Neutrophil (primary cell): ENCODE results near the gene CCL27.

Source experiments
- H3K27ac ChIP-seq: fragments of 200-600 bp; sonication (generic); 2 replicates; pipeline ENCODE4 v1.5.1; 2016; ENCODE audit warnings: mild to moderate bottlenecking, moderate library complexity
- H3K27me3 ChIP-seq: fragments of 200-600 bp; sonication (generic); 2 replicates; pipeline ENCODE4 v1.6.0; 2016; ENCODE audit warnings: mild to moderate bottlenecking
- H3K36me3 ChIP-seq: fragments of 200-600 bp; sonication (generic); 2 replicates; pipeline ENCODE4 v1.5.1; 2017
- H3K4me1 ChIP-seq, 2 experiments: fragments of 200-600 bp in 1 of 2; sonication (generic) in 1 of 2; 1 replicate in 1 of 2; 2 replicates in 1 of 2; pipeline versions ENCODE4 v1.5.1 to v1.6.1; 2013 to 2016; ENCODE audit warnings: low read depth in 1 of 2, low read length in 1 of 2, mild to moderate bottlenecking in 1 of 2, moderate library complexity in 1 of 2; ENCODE audit not compliant: control insufficient read depth in 1 of 2, insufficient read depth in 1 of 2
- H3K4me3 ChIP-seq, 2 experiments: fragments of 200-600 bp in 1 of 2; sonication (generic) in 1 of 2; 1 replicate in 1 of 2; 2 replicates in 1 of 2; pipeline ENCODE4 v1.5.1; 2013 to 2016; ENCODE audit warnings: low read depth in 1 of 2, low read length in 1 of 2, mild to moderate bottlenecking in 1 of 2, moderate library complexity in 1 of 2
- H3K9me3 ChIP-seq: fragments of 200-600 bp; sonication (generic); 2 replicates; pipeline ENCODE4 v1.5.1; 2016
- CTCF ChIP-seq: fragments of 200-600 bp; sonication (generic); IDR thresholded peaks from 2 replicates; pipeline ENCODE4 v1.5.1; 2016; ENCODE audit warnings: antibody characterized with exemption

CCL27 gene

GRCh38 chr9:34651876-34652601, 10.4 kb downstream of the CCL27 start, which contains the start of gene IL11RA:
TSS of gene IL11RA (plus strand) at chr9:34652185. CDS start at chr9:34655218, 3,033 bp downstream.
- peaks cover 13 to 19% of the 10 kb centered on the region in 2 experiments for H3K4me1 ChIP-seq
- H3K4me3 ChIP-seq: peak within 1 kb of the TSS in 1 of 2 experiments; percentile 27

GRCh38 chr9:34651321-34651720, 11.1 kb downstream of the CCL27 start:
- Histone ChIP-seq H3K4me3 (no peak overlapping the region), H3K4me1 (peaks cover 18 to 25% of the 10 kb centered on the region in 2 experiments), H3K27me3 (peaks cover 13% of the 10 kb centered on the region), H3K9me3 (no peaks in the 10 kb centered on the region), H3K36me3 (peaks cover 23% of the 10 kb centered on the region), H3K27ac (no peak overlapping the region)
- TF ChIP-seq CTCF: no peak

More at GRCh38 chr9:34651876-34652601, 10.4 kb downstream of the CCL27 start, which contains the start of gene IL11RA:
- Histone ChIP-seq H3K27ac (no peak within 1 kb of the TSS), H3K36me3 (peaks cover 23% of the 10 kb centered on the region), H3K9me3 (no peaks in the 10 kb centered on the region), H3K27me3 (peaks cover 13% of the 10 kb centered on the region)
- no peak for TF ChIP-seq CTCF

- no peaks in the 10 kb centered on the region for H3K9me3 ChIP-seq
- TF ChIP-seq CTCF: no peak
- peaks cover 23% of the 10 kb centered on the region for H3K36me3 ChIP-seq
- peaks cover 21 to 30% of the 10 kb centered on the region in 2 experiments for H3K4me1 ChIP-seq
- H3K27ac ChIP-seq: no peak overlapping the region
- H3K27me3 ChIP-seq: peaks cover 13% of the 10 kb centered on the region
- no peak overlapping the region for H3K4me3 ChIP-seq
Observed at GRCh38 chr9:34650816-34651215, 11.6 kb downstream of the CCL27 start.

GRCh38 chr9:34648673-34649072, 13.8 kb downstream of the CCL27 start:
- peaks cover 21 to 30% of the 10 kb centered on the region in 2 experiments for H3K4me1 ChIP-seq

GRCh38 chr9:34647651-34648050, 14.8 kb downstream of the CCL27 start:
- TF ChIP-seq CTCF: no peak
- no peak overlapping the region for H3K27ac ChIP-seq
- peaks cover 10% of the 10 kb centered on the region for H3K27me3 ChIP-seq
- H3K36me3 ChIP-seq: peaks cover 23% of the 10 kb centered on the region
- H3K9me3 ChIP-seq: no peaks in the 10 kb centered on the region
- H3K4me1 ChIP-seq: peaks cover 21 to 30% of the 10 kb centered on the region in 2 experiments
- H3K4me3 ChIP-seq: peak overlapping the region in 1 of 2 experiments; percentile 84

More at GRCh38 chr9:34648673-34649072, 13.8 kb downstream of the CCL27 start:
- Histone ChIP-seq H3K27me3 (peaks cover 13% of the 10 kb centered on the region), H3K27ac (no peak overlapping the region), H3K9me3 (no peaks in the 10 kb centered on the region), H3K4me3 (no peak overlapping the region), H3K36me3 (peaks cover 23% of the 10 kb centered on the region)
- no peak for TF ChIP-seq CTCF
